BLaER1 (cell line): ENCODE measurements around the gene SBSN.

ENCODE experiments used
- H3K27ac ChIP-seq: shearing (Covaris generic); formaldehyde crosslinking; 2 replicates; pipeline ENCODE4 v1.8.1; 2022
- H3K27me3 ChIP-seq: shearing (Covaris generic); formaldehyde crosslinking; 2 replicates; pipeline ENCODE4 v1.8.1; 2022
- H3K36me3 ChIP-seq: shearing (Covaris generic); formaldehyde crosslinking; 2 replicates; pipeline ENCODE4 v1.8.1; 2022
- H3K4me1 ChIP-seq: shearing (Covaris generic); formaldehyde crosslinking; 2 replicates; pipeline ENCODE4 v1.8.1; 2022
- H3K4me2 ChIP-seq: shearing (Covaris generic); formaldehyde crosslinking; 2 replicates; pipeline ENCODE4 v1.8.1; 2022
- H3K4me3 ChIP-seq: shearing (Covaris generic); formaldehyde crosslinking; 2 replicates; pipeline ENCODE4 v1.8.1; 2022
- H3K9ac ChIP-seq: shearing (Covaris generic); formaldehyde crosslinking; 2 replicates; pipeline ENCODE4 v1.8.1; 2022
- H3K9me3 ChIP-seq: shearing (Covaris generic); formaldehyde crosslinking; 2 replicates; pipeline ENCODE4 v1.8.1; 2022
- H4K20me1 ChIP-seq: shearing (Covaris generic); formaldehyde crosslinking; 2 replicates; pipeline ENCODE4 v1.8.1; 2022
- Cebpa-rat ChIP-seq: shearing (Covaris generic); IDR thresholded peaks from 2 replicates; pipeline ENCODE4 v1.8.1; 2022

The SBSN gene

DNA sequence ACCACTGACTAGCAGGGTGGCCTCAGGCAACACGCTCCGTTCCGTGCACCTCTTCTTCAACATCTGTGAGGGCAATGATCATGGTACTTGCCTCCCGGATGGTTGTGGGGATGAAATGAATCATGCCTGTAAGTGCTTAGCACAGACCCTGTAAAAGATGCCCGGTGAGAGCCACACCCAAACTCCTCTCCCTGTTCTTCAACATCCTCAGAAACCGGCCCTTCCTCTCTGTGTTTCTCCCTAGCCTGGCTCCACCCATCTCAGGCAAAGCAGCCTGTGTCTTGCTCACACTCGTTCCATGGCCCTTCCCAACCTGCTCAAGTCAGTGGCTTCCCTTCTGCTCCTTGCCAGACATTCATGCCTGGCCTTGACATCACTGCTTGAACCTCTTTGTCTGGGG lies 8.8 kb downstream of the SBSN start:
- Histone ChIP-seq H3K9ac (no peak overlapping the region), H4K20me1 (no peaks in the 10 kb centered on the region), H3K4me1 (peaks cover 3% of the 10 kb centered on the region; the same call in 1 of the 2 replicates), H3K4me2 (no peak overlapping the region), H3K9me3 (no peaks in the 10 kb centered on the region), H3K27ac (no peak overlapping the region), H3K4me3 (no peak overlapping the region), H3K27me3 (no peaks in the 10 kb centered on the region), H3K36me3 (no peaks in the 10 kb centered on the region)
- TF ChIP-seq Cebpa-rat: no peak

DNA sequence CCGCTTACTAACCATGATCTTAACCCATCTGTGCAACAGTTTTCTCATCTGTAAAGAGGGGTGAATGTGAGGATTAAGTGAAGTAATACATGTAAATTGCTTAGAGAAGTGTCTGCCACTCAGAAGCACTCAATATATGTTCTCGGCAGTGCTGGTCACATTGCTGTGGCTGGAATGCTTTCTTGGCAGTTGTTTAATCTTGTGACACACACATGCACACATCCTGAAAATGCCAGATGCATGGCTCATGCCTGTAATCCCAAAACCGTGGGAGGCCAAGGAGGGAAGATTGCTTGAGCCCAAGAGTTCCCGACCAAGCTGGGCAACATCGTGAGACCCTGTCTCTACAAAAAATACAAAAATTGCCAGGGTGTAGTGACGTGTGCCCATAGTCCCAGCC lies 9.8 kb downstream of the SBSN start:
- no peak overlapping the region for H3K4me2 ChIP-seq

DNA sequence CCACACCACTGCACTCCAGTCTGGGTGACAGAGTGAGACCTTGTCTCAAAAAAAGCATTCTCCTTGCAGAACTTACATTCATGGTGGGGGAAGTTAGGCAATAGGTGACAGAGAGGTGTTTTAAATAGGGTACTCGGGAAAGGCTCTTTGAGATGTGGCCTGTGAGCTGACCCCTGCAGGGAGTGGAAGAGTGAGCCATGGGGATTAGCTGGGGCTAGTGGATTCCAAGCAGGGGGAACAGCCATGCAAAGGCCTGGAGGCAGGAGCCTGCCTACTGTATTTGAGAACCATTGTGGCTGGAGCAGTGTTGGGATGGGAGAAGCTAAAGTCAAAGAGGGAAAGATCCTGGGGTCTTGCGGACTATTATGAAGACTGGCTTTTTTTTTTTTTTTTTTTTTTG lies 10.8 kb downstream of the SBSN start:
- Histone ChIP-seq H3K4me1 (peaks cover 6% of the 10 kb centered on the region; the same call in 1 of the 2 replicates), H3K9ac (no peak overlapping the region), H3K36me3 (no peaks in the 10 kb centered on the region), H3K27ac (no peak overlapping the region), H4K20me1 (no peaks in the 10 kb centered on the region; the same call in 1 of the 2 replicates), H3K9me3 (no peaks in the 10 kb centered on the region), H3K4me3 (no peak overlapping the region), H3K4me2 (no peak overlapping the region), H3K27me3 (no peaks in the 10 kb centered on the region)
- TF ChIP-seq Cebpa-rat: no peak

More for the DNA sequence above, 9.8 kb downstream of the SBSN start:
- no peaks in the 10 kb centered on the region; the same call in 1 of the 2 replicates for H4K20me1 ChIP-seq
- H3K27ac ChIP-seq: no peak overlapping the region
- no peaks in the 10 kb centered on the region for H3K36me3 ChIP-seq
- TF ChIP-seq Cebpa-rat: no peak
- H3K9ac ChIP-seq: no peak overlapping the region
- H3K4me1 ChIP-seq: peaks cover 6% of the 10 kb centered on the region; the same call in 1 of the 2 replicates
- H3K4me3 ChIP-seq: no peak overlapping the region
- H3K9me3 ChIP-seq: no peaks in the 10 kb centered on the region
- no peaks in the 10 kb centered on the region for H3K27me3 ChIP-seq

DNA sequence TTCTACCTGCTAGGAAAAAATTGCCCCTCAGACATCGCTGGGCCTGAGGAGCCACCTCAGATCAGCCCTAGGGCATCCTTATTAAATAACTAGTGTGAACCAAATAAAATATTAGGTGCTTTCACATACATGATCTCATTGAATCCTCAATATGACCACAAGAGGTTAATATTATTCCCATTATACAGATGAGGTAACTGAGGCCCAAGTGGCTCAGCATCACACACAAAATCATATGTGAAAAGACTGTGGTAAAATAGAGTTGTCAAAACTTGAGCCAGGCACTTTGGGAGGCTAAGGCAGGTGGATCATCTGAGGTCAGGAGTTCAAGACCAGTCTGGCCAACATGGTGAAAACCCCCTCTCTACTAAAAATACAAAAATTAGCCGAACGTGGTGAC lies 11.8 kb downstream of the SBSN start:
- no peak for TF ChIP-seq Cebpa-rat
- Histone ChIP-seq H3K9ac (no peak overlapping the region), H3K27ac (no peak overlapping the region)

DNA sequence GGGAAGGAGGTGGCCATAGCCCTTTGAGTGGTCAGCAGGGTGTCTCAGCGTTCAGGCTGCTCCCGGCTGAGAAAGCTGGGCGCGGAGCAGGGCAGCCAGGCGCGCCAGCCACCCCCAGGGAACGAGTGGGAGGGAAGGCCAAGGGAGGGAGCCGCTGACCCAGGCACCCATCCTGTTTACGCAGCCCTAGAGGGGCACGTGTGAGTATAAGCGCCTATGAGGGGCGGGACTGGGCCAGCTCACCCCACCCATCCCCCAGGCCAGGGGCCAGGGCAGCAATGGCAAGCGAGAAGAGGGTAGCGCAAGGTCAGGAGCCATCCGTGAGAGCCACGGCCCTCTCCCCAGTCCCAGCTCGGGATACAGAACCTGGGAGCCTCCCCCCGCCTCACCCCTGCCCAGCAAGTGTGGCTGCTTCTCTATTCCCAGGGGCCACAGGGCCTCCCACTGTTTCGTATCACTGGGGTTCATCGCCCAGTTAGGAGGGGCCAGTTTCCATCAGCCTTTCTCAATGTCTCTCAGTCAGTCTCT lies 13.8 kb downstream of the SBSN start:
- Histone ChIP-seq H3K27me3 (peaks cover 23% of the 10 kb centered on the region), H3K4me1 (peaks cover 17% of the 10 kb centered on the region), H3K27ac (no peak overlapping the region), H3K9ac (no peak overlapping the region), H3K4me2 (no peak overlapping the region), H3K36me3 (no peaks in the 10 kb centered on the region), H3K4me3 (no peak overlapping the region), H3K9me3 (no peaks in the 10 kb centered on the region), H4K20me1 (no peaks in the 10 kb centered on the region; the same call in 1 of the 2 replicates)
- TF ChIP-seq Cebpa-rat: no peak

More for the DNA sequence above, 11.8 kb downstream of the SBSN start:
- Histone ChIP-seq H3K27me3 (peaks cover 4% of the 10 kb centered on the region), H4K20me1 (no peaks in the 10 kb centered on the region; the same call in 1 of the 2 replicates), H3K4me2 (no peak overlapping the region), H3K4me3 (no peak overlapping the region), H3K9me3 (no peaks in the 10 kb centered on the region), H3K36me3 (no peaks in the 10 kb centered on the region), H3K4me1 (peaks cover 6% of the 10 kb centered on the region; the same call in 1 of the 2 replicates)

DNA sequence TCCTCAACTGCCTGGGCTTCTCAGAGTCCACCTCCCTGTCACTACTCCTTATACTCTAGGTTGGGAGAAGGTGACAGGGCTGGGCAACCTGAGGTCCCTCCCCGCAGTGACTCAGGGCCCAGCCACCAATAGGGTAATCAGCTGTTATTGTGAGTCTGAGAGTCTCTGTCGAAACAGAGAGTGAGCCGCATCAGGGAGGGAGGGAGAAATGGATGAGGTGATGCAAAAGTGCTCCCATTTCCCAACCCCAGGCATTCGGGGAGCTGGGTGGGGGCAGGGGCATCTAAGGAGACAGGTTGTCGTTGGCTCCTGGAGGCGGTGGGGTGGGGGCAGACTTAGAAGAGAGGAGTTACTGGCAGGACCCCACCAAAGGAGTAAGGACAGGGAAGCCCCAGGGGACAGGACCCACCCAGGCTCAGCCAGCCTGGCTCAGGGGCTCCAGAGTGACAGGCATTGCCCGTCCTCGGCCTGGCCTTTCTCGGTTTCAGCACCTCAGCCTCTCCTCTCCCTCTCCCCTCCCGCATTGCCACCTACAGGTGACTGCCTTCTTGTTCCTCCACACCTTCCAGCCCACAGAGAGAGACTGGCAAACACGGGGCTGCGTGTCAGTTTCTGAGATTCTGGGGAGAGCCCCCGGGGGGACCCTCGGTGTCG lies 14.4 kb downstream of the SBSN start, which contains the start of gene DMKN:
DMKN (minus strand) TSS at position 22 of the 654 bp plus-strand sequence. CDS start 174 bp downstream, outside the sequence.
- Histone ChIP-seq H3K9me3 (no peaks in the 10 kb centered on the region), H3K27me3 (peaks cover 29% of the 10 kb centered on the region), H3K27ac (no peak within 1 kb of the TSS), H3K9ac (no peak within 1 kb of the TSS), H3K36me3 (no peaks in the 10 kb centered on the region), H4K20me1 (no peaks in the 10 kb centered on the region; the same call in 1 of the 2 replicates), H3K4me2 (no peak within 1 kb of the TSS), H3K4me3 (no peak within 1 kb of the TSS), H3K4me1 (peaks cover 17% of the 10 kb centered on the region)
- TF ChIP-seq Cebpa-rat: no peak

DNA sequence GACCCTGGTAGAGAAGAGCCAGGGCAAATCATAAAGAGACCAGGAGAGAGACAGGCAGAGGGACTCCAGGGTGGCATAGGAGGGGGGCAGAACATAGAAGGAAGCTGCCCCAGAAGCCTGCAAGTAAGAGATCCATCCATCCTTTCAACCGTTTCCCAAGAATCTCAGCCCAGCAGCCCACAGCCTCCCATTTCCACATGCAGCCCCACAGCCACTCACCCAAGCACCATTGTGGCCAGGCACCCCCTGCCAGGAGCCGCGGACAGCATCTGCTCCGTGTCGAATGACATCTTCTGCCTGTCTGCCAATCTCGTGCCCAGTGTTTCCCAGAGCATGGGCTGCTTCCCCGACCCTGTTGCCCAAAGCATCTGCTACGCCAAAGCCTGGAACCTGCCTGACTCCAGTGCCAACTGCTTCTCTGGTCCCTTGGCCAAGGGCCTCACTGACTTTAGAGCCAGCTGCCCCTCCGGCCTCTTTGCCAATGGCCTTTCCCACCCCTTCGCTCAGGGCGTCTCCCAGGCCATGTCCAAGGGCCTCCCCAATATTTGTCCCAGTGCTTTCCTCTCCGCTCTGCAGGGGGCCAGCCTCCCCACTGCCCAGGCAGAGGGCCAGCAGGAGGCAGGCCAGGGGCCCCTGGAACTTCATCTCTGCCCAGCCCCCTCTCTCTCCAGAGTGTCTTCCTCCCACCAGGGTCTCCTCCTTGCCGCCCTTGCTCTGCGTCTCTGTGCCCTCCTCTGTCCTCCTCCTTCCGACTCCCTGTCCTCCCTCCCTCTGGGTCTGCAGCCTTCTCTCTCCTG lies 15.1 kb downstream of the SBSN start:
- H4K20me1 ChIP-seq: no peaks in the 10 kb centered on the region; the same call in 1 of the 2 replicates
- no peak overlapping the region for H3K4me3 ChIP-seq
- no peaks in the 10 kb centered on the region for H3K9me3 ChIP-seq
- H3K4me1 ChIP-seq: peaks cover 17% of the 10 kb centered on the region
- peaks cover 36% of the 10 kb centered on the region for H3K27me3 ChIP-seq
- no peaks in the 10 kb centered on the region for H3K36me3 ChIP-seq
- H3K9ac ChIP-seq: no peak overlapping the region
- H3K4me2 ChIP-seq: no peak overlapping the region
- H3K27ac ChIP-seq: no peak overlapping the region
- TF ChIP-seq Cebpa-rat: no peak

DNA sequence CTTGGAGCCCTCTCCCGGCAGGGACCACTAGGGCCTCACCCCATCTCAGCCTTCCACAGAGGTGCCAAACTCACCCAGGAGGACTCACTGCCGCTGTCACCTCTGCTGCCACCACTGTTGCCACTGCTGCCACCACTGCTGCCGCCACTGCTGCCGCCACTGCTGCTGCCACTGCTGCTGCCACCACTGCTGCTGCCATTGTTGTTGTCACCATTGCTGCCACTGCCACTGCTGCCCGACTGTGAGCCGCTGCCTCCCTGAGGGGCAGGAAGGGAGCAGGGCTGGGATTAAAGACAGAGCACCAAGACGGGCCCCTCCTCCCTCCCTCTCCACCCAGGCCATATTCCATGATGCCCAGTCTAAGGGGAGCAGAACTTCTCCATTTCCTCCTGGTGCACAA lies 16.8 kb downstream of the SBSN start:
- peaks cover 17% of the 10 kb centered on the region for H3K4me1 ChIP-seq
- no peak overlapping the region for H3K27ac ChIP-seq
- no peak overlapping the region for H3K4me2 ChIP-seq
- H3K9ac ChIP-seq: no peak overlapping the region
- H3K27me3 ChIP-seq: peaks cover 52% of the 10 kb centered on the region
- TF ChIP-seq Cebpa-rat: no peak
- no peaks in the 10 kb centered on the region for H3K9me3 ChIP-seq
- no peaks in the 10 kb centered on the region for H3K36me3 ChIP-seq
- no peak overlapping the region for H3K4me3 ChIP-seq
- no peaks in the 10 kb centered on the region; the same call in 1 of the 2 replicates for H4K20me1 ChIP-seq

DNA sequence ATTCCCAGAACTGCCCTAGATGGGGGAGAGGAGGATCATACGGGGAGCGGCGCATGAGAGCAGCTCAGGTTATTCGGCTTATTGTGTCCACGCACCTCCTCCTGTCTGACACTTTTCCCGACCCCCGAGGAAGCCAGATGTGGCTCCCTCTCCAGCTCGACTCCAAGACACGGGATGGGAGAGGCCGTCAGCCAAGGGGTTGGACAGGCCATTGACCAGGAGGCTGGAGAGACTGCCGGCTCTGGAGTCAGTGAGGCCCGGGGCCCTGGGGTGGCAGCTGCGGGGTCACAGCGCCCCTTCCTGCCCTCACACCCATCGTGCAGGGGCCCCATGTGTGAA lies 17.5 kb downstream of the SBSN start:
- peaks cover 59% of the 10 kb centered on the region for H3K27me3 ChIP-seq
- H3K4me3 ChIP-seq: no peak overlapping the region
- peak overlapping the region; percentile 46 for H3K4me2 ChIP-seq
- H3K9me3 ChIP-seq: no peaks in the 10 kb centered on the region
- H3K4me1 ChIP-seq: peaks cover 17% of the 10 kb centered on the region
- TF ChIP-seq Cebpa-rat: no peak
- no peaks in the 10 kb centered on the region; the same call in 1 of the 2 replicates for H4K20me1 ChIP-seq
- no peak overlapping the region for H3K27ac ChIP-seq
- no peak overlapping the region for H3K9ac ChIP-seq
- H3K36me3 ChIP-seq: no peaks in the 10 kb centered on the region
